Adrenal gland (tissue), 5 donors: ENCODE data around the gene ACAN.

ENCODE experiments used
- POLR2A ChIP-seq, 2 donors: fragments of 450-650 bp; IDR thresholded peaks; one replicate each; pipeline ENCODE4 v1.6.1; 2017; ENCODE audit warnings: antibody characterized with exemption in 2 of 2, mild to moderate bottlenecking in 2 of 2, moderate library complexity in 1 of 2
- TF ChIP-seq, protein P1 (sequence below), 6 experiments: fragments of 450-650 bp in 4 of 6; fragments of 200-600 bp in 2 of 6; sonication (generic) in 1 of 6; IDR thresholded peaks; 1 replicate in 5 of 6; 2 replicates in 1 of 6; pipeline versions ENCODE4 v1.5.1 to v1.8.0; 2016 to 2021; ENCODE audit warnings: antibody characterized with exemption in 6 of 6, mild to moderate bottlenecking in 2 of 6, moderate library complexity in 1 of 6
- donor health status: DM: no; HTN: no; CAD: no.

DNA sequence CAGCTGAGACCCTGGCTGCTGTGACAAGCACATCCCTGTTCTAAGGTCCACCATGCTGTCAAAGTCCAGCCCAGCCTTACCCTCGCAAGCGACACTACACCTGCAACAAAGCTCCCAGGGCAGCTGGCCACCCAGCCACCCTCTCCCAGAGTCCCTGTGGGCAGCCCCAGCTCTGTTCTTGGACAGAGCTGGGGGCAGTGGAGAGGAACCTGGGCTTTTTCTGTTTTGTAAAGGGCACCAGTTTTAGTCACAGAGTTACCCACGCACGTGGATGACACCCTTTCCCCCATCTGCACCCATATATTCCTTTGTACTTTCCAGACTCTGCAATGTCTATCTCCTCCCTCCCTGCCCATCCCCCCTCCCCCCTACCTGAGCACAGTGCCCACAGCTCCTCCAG lies 38.9 kb downstream of the ACAN start:
- no peak for TF ChIP-seq POLR2A (IDR thresholded peaks at IDR 0.05)
- TF ChIP-seq, protein P1, sequence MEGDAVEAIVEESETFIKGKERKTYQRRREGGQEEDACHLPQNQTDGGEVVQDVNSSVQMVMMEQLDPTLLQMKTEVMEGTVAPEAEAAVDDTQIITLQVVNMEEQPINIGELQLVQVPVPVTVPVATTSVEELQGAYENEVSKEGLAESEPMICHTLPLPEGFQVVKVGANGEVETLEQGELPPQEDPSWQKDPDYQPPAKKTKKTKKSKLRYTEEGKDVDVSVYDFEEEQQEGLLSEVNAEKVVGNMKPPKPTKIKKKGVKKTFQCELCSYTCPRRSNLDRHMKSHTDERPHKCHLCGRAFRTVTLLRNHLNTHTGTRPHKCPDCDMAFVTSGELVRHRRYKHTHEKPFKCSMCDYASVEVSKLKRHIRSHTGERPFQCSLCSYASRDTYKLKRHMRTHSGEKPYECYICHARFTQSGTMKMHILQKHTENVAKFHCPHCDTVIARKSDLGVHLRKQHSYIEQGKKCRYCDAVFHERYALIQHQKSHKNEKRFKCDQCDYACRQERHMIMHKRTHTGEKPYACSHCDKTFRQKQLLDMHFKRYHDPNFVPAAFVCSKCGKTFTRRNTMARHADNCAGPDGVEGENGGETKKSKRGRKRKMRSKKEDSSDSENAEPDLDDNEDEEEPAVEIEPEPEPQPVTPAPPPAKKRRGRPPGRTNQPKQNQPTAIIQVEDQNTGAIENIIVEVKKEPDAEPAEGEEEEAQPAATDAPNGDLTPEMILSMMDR (IDR thresholded peaks at IDR 0.05) = no peak
